ENCODE data around the gene COPG1. TPM values are rescaled to one million over a fixed set of nuclear protein-coding genes. Genes with fewer than 3 reads are reported as not detected.

Gene COPG1
- total and polyA plus RNA-seq, 2 of the 13 experiments (the other 11 are each of a cell fraction or from before 2014, with no cell fraction given): 98.6 to 166 TPM

- ATAC-seq: no peak
- H3K9ac ChIP-seq (ENCODE audit: insufficient read depth, low read depth, low read length): no peak overlapping the region
- TF ChIP-seq KAT7 (CRISPR knock-in tag; IDR thresholded peaks at IDR 0.05; ENCODE audit: borderline replicate concordance) (no peak), PRPF4 (IDR thresholded peaks at IDR 0.05; ENCODE audit: low read depth, low read length, poor library complexity, severe bottlenecking) (no peak), ZNF335 (CRISPR knock-in tag; IDR thresholded peaks at IDR 0.05) (no peak), ZNF784 (CRISPR knock-in tag; IDR thresholded peaks at IDR 0.05; ENCODE audit: borderline replicate concordance) (no peak), ZNF639 (CRISPR knock-in tag; conservative IDR thresholded peaks at IDR 0.05) (no peak), SIX4 (CRISPR knock-in tag; IDR thresholded peaks at IDR 0.05) (no peak), YY1 (IDR thresholded peaks at IDR 0.05; ENCODE audit: insufficient read depth, insufficient replicate concordance, low read depth, low read length) (no peak), PBX3 (CRISPR knock-in tag; IDR thresholded peaks at IDR 0.05; ENCODE audit: borderline replicate concordance) (no peak), ZFX (CRISPR knock-in tag; IDR thresholded peaks at IDR 0.05; ENCODE audit: low read depth) (no peak)
- TF ChIP-seq, protein P1, sequence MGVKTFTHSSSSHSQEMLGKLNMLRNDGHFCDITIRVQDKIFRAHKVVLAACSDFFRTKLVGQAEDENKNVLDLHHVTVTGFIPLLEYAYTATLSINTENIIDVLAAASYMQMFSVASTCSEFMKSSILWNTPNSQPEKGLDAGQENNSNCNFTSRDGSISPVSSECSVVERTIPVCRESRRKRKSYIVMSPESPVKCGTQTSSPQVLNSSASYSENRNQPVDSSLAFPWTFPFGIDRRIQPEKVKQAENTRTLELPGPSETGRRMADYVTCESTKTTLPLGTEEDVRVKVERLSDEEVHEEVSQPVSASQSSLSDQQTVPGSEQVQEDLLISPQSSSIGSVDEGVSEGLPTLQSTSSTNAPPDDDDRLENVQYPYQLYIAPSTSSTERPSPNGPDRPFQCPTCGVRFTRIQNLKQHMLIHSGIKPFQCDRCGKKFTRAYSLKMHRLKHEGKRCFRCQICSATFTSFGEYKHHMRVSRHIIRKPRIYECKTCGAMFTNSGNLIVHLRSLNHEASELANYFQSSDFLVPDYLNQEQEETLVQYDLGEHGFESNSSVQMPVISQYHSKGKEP (CRISPR knock-in tag; IDR thresholded peaks at IDR 0.05): no peak
- TF ChIP-seq, protein P2, sequence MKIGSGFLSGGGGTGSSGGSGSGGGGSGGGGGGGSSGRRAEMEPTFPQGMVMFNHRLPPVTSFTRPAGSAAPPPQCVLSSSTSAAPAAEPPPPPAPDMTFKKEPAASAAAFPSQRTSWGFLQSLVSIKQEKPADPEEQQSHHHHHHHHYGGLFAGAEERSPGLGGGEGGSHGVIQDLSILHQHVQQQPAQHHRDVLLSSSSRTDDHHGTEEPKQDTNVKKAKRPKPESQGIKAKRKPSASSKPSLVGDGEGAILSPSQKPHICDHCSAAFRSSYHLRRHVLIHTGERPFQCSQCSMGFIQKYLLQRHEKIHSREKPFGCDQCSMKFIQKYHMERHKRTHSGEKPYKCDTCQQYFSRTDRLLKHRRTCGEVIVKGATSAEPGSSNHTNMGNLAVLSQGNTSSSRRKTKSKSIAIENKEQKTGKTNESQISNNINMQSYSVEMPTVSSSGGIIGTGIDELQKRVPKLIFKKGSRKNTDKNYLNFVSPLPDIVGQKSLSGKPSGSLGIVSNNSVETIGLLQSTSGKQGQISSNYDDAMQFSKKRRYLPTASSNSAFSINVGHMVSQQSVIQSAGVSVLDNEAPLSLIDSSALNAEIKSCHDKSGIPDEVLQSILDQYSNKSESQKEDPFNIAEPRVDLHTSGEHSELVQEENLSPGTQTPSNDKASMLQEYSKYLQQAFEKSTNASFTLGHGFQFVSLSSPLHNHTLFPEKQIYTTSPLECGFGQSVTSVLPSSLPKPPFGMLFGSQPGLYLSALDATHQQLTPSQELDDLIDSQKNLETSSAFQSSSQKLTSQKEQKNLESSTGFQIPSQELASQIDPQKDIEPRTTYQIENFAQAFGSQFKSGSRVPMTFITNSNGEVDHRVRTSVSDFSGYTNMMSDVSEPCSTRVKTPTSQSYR (CRISPR knock-in tag; IDR thresholded peaks at IDR 0.05; ENCODE audit: borderline replicate concordance): no peak
- TF ChIP-seq, protein P3, sequence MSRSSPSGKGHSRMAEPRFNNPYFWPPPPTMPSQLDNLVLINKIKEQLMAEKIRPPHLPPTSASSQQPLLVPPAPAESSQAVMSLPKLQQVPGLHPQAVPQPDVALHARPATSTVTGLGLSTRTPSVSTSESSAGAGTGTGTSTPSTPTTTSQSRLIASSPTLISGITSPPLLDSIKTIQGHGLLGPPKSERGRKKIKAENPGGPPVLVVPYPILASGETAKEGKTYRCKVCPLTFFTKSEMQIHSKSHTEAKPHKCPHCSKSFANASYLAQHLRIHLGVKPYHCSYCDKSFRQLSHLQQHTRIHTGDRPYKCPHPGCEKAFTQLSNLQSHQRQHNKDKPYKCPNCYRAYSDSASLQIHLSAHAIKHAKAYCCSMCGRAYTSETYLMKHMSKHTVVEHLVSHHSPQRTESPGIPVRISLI (CRISPR knock-in tag; IDR thresholded peaks at IDR 0.05; ENCODE audit: borderline replicate concordance): no peak
- TF ChIP-seq, protein P4, sequence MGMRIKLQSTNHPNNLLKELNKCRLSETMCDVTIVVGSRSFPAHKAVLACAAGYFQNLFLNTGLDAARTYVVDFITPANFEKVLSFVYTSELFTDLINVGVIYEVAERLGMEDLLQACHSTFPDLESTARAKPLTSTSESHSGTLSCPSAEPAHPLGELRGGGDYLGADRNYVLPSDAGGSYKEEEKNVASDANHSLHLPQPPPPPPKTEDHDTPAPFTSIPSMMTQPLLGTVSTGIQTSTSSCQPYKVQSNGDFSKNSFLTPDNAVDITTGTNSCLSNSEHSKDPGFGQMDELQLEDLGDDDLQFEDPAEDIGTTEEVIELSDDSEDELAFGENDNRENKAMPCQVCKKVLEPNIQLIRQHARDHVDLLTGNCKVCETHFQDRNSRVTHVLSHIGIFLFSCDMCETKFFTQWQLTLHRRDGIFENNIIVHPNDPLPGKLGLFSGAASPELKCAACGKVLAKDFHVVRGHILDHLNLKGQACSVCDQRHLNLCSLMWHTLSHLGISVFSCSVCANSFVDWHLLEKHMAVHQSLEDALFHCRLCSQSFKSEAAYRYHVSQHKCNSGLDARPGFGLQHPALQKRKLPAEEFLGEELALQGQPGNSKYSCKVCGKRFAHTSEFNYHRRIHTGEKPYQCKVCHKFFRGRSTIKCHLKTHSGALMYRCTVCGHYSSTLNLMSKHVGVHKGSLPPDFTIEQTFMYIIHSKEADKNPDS (CRISPR knock-in tag; IDR thresholded peaks at IDR 0.05): no peak
Measured at GRCh38 chr3:129321887-129322286, 72.5 kb downstream of the COPG1 start.

More at GRCh38 chr3:129321887-129322286, 72.5 kb downstream of the COPG1 start:
- H3K27ac ChIP-seq (ENCODE audit: extremely low read length, insufficient read depth, low read length): no peak overlapping the region
- no peaks in the 10 kb centered on the region for H3K79me2 ChIP-seq (ENCODE audit: insufficient read depth, low read length)
- ChIA-PET CTCF (ENCODE audit: low intra/inter-chr PET ratio, low total read pairs) (no interaction called here), POLR2A (no interaction called here)
- H3K27me3 ChIP-seq (ENCODE audit: control insufficient read depth in 1 of 2, insufficient read depth in 2 of 2, low read length in 2 of 2): no peaks in the 10 kb centered on the region
- H3K4me2 ChIP-seq (ENCODE audit: low read depth, low read length): no peak overlapping the region
- 60% methylated on average over 6 of the region's 9 CpGs for WGBS (ENCODE audit: low lambda C conversion rate)
- intact Hi-C loops (cut with micrococcal nuclease; ENCODE audit: unreplicated experiment) (no loop called here), in situ Hi-C loops (cut with HindIII; ENCODE audit: extremely low pct_ligation_motif_present, low pct_unique_long_range_greater_than_20kb) (no loop called here)
- FAIRE-seq: no peak
- peaks cover 30% of the 10 kb centered on the region for H3K4me1 ChIP-seq (ENCODE audit: insufficient read depth, low read length)
- H3K4me3 ChIP-seq (replicated peaks in 1 of 3; ENCODE audit: insufficient read depth in 1 of 3, low read depth in 2 of 3, low read length in 3 of 3): no peak overlapping the region
- no peak overlapping the region for H2AFZ ChIP-seq (ENCODE audit: low read length)
- H3K9me3 ChIP-seq (ENCODE audit: low read length): no peaks in the 10 kb centered on the region
- H4K20me1 ChIP-seq (ENCODE audit: insufficient read depth, low read length): no peaks in the 10 kb centered on the region
- DNase-seq (ENCODE audit: low spot score): no peak
- no TSS peak for BruUV-seq (replicated peaks)
- H3K36me3 ChIP-seq (replicated peaks in 1 of 2; ENCODE audit: control insufficient read depth in 1 of 2, insufficient read depth in 2 of 2, low read length in 2 of 2): no peaks in the 10 kb centered on the region
